Fibroblast of pulmonary artery (primary cell): ENCODE data around the gene NEURL3.
A peak's percentile ranks its signal among the peaks of the same experiment; 100 is the strongest.
"Not testable (repeated sequence)": the region's sequence is repeated elsewhere in the genome, so short reads cannot be mapped to it uniquely, and the experiment has no call there.

Experiments used
- DNase-seq: peaks from one replicate; pipeline ENCODE4 v3.0.0-alpha.2; 2010; ENCODE audit warnings: low read depth
- H3K4me3 ChIP-seq: replicated peaks from 2 replicates; pipeline ENCODE4 v1.5.1; 2011; ENCODE audit warnings: low read depth, mild to moderate bottlenecking, control low read depth, low read length, moderate library complexity
- TF ChIP-seq, protein P1 (sequence below): IDR thresholded peaks from 2 replicates; pipeline ENCODE4 v1.5.1; 2011; ENCODE audit warnings: mild to moderate bottlenecking, control low read depth, low read length, inconsistent platforms; ENCODE audit errors: missing control alignments

The NEURL3 gene, protein sequence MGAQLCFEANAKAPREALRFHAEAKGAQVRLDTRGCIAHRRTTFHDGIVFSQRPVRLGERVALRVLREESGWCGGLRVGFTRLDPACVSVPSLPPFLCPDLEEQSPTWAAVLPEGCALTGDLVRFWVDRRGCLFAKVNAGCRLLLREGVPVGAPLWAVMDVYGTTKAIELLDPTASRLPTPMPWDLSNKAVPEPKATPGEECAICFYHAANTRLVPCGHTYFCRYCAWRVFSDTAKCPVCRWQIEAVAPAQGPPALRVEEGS

DNA sequence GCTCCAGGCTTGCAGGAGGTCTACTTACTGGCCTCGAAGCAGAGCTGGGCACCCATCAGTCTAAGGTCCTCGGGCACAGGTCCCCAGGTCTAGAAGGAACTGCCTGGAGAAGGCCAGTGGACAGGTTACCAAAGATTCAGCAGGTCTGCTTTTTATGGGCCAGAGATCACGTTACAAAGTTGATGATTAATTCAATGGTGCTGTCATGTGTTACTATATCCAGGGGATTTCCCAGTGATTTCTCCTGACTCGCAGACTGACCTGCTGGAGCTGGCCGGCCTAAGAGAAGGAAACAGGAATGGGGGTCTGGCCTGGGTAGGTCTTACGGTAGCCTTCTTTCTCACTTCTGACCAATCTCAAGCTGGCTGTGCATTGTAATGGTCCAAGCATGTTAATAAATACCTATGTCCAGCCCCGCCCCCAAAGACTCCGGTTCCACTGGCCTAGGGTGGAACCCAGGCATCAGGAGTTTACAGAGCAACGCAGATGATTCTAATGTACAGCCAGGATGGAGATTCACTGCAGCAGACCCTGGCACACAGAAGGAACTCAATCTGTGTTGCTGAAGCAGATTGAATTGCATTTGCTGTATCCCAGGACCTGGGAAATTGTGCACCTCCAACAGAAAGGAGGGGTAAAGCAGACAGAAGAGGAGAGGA, at the start of gene NEURL3:
NEURL3 (minus strand) TSS at position 127 of the 659 bp plus-strand sequence; CDS start at position 56, 71 bp downstream.
- peak; percentile 54 for DNase-seq
- no peak within 1 kb of the TSS for H3K4me3 ChIP-seq
- TF ChIP-seq, protein P1, sequence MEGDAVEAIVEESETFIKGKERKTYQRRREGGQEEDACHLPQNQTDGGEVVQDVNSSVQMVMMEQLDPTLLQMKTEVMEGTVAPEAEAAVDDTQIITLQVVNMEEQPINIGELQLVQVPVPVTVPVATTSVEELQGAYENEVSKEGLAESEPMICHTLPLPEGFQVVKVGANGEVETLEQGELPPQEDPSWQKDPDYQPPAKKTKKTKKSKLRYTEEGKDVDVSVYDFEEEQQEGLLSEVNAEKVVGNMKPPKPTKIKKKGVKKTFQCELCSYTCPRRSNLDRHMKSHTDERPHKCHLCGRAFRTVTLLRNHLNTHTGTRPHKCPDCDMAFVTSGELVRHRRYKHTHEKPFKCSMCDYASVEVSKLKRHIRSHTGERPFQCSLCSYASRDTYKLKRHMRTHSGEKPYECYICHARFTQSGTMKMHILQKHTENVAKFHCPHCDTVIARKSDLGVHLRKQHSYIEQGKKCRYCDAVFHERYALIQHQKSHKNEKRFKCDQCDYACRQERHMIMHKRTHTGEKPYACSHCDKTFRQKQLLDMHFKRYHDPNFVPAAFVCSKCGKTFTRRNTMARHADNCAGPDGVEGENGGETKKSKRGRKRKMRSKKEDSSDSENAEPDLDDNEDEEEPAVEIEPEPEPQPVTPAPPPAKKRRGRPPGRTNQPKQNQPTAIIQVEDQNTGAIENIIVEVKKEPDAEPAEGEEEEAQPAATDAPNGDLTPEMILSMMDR, result no peak

DNA sequence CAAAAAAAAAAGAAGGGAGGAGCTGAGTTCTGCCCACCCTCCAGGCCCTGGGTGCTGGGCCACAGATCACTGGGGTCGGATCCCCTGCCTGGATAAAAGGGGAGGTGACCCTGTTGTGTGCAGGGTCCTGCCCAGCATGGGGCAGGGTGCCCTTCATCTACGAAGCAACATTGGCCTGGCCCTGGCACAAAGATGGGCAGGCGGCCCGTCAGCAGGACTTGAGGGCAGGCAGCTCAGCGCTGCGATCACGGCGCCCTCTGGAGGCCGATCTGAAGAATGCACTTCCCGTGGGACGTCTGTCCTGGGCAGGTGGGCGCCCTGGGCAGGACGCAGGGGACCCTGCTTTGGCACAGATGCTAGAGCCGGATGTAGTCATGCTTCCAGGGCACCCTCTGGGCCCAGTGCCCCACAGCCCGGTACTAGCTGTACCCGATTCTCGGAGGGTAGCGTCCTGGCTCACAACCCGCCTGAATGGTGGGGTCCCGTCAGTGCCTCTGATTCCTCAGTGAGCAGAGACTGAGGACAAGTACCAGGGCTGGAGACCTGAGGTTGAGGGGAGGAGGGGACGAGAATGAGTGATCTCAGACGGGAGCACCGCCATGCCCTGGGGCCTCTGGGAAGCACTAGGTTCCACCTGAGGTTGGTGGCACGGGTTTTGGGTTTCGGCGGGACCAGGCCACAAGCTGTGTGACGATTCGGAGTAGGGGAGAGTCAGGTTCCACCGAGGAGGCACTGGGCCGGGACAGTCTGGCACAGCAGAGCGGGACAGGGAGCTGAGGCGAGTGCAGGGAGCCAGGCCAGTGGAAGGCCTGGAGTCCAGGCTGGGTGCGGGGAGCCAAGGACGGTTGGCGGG, 49.4 kb upstream of the NEURL3 start:
- TF ChIP-seq, protein P1, result peak; percentile 78
- DNase-seq, result peak; percentile 66
- no peak overlapping the region for H3K4me3 ChIP-seq

DNA sequence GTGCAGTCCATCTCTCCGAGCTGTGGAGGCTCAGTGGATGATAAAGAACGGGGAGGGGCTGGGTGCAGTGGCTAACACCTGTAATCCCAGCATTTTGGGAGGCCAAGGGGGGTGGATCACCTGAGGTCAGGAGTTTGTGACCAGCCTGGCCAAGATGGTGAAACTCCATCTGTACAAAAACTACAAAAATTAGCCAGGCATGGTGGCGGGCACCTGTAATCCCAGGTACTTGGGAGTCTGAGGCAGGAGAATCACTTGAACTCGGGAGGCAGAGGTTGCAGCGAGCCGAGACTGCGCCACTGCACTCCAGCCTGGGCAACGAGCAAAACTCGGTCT, 48.8 kb upstream of the NEURL3 start:
- not testable (repeated sequence) for H3K4me3 ChIP-seq, DNase-seq

DNA sequence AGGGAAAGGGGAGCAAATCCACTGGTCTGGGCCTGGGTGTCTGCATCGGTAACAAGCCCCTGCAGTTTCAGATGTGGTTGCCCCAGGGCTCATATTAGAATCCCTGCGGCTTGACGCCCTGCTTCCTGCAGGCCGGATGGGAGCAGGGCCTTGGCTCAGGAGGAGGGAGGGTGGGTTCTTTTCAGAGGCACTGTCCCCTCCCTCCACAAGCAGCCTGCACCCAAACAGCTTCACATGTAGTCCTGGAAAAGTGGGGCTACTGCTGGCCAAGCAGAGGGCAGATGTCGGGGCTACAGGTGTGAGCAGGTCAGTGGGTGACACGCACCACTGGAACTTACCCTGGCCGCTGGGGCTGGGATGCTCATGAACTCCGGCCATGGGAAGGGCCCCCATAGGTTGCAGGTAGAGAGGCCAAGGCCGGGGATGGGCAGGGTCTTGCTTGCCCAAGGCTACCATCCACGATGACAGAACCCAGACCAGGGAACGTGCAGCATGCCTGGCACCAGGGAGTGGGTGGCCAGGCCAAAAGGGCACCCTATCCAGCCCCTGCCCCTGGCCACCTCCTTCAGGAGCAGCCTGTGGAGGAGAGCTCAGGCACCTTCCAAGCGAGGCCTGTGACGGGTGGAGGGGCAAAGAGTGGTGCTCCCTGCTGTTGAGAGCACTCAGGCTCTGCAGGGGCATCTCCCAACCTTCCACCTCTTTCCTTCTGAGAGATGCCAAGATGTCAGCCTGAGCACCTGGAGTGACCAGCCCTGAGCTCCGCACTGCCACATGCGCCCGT, 48.2 kb upstream of the NEURL3 start:
- no peak overlapping the region for H3K4me3 ChIP-seq
- no peak for DNase-seq
- TF ChIP-seq, protein P1, result no peak

DNA sequence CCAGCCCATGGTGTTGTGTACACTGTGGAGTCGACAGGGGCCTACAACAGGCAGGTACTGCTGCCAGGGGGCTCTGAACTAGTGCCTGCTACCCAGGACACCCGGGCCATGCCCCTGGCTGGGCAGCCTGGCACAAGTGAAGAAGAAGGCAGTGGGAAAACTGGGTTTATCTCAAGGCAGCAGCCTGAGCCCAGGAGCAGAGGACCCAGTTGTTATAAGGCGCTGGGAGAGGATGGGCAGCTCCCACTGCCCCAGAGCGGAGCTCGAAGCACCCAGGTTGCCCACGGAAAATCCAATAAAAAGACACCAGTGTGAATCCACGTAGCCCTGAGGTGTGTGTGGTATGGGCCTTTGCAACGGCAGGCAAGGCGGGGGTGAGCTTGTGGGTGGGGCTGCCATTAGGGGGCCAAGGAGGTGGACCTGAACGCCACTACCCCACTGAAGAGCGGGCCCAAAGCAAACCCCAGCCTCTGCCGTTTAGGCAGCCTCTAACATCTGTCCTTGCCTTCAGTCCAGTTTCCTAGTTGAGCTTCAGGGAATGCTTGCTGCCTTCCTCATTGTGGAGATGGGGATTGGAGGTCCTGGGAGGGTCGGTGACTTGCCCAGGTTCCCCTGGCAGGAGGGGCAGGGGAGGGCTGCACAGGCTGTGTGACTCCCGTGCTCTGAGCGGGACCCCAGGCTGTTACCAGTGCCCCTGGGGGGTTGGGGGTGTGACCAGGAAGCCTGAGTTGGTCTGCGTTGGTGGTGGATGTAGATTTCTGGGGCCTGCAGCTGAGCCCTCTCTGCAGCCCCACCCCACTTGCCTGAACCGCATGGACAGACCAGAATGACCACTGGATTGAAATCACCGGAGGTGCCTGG, 47.4 kb upstream of the NEURL3 start:
- no peak for DNase-seq
- TF ChIP-seq, protein P1, result no peak
- H3K4me3 ChIP-seq, result no peak overlapping the region

DNA sequence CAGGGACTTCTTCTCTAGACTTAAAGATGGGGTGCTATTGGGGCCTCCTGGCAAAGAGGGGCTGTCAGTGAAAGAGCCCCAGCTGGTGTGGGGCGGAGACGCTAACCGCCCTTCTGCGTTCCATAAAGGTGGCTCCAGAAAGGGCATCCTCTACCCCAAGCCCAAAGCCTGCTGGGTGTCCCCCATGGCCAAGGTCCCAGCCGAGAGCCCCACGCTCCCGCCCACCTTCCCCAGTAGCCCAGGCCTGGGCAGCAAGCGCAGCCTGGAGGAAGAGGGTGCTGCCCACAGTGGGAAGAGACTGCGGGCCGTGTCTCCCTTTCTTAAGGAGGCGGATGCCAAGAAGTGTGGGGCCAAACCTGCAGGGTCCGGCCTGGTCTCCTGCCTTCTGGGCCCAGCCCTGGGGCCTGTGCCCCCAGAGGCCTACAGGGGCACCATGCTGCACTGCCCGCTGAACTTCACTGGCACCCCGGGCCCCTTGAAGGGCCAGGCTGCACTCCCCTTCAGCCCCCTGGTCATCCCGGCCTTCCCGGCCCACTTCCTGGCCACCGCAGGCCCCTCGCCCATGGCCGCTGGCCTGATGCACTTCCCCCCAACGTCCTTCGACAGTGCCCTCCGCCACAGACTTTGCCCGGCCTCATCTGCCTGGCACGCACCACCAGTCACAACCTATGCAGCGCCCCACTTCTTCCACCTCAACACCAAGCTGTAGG, 46.6 kb upstream of the NEURL3 start:
- H3K4me3 ChIP-seq, result no peak overlapping the region
- no peak for DNase-seq
- TF ChIP-seq, protein P1, result no peak
